IPS-18c (cell line): Measurements from ENCODE around the gene DCLK1.
"Not testable (repeated sequence)": the region's sequence is repeated elsewhere in the genome, so short reads cannot be mapped to it uniquely, and the experiment has no call there.

Experiments
- H3K4me3 ChIP-seq: 2 replicates; pipeline ENCODE4 v1.7.0; 2013; ENCODE audit warnings: low read depth, mild to moderate bottlenecking, low read length, moderate library complexity; ENCODE audit not compliant: insufficient read depth
- H3K9me3 ChIP-seq: one replicate; pipeline ENCODE4 v1.6.1; 2013; ENCODE audit warnings: mild to moderate bottlenecking, low read length, moderate library complexity; ENCODE audit not compliant: control insufficient read depth, insufficient read depth

The DCLK1 gene

DNA sequence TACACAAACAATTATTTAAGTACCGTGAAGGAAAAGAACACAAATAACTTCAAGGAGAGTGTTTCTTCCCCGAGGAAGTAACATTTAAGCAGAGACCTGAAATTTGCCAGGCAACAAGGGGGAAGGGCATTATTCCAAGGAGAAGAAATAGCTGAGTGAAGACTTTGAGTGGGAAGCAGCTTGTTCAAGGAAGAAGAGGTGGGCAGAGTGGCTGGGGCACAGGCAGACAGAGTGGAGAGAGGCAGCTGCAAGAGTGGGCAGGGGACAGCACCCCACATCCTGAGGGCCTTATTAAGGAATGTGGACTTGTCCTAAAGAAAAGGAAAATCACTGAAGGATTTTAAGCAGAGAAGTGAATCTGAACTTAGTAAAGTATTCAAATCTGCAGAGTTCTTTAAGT lies 4.7 kb upstream of the DCLK1 start:
- Histone ChIP-seq H3K9me3 (no peaks in the 10 kb centered on the region), H3K4me3 (no peak overlapping the region)

DNA sequence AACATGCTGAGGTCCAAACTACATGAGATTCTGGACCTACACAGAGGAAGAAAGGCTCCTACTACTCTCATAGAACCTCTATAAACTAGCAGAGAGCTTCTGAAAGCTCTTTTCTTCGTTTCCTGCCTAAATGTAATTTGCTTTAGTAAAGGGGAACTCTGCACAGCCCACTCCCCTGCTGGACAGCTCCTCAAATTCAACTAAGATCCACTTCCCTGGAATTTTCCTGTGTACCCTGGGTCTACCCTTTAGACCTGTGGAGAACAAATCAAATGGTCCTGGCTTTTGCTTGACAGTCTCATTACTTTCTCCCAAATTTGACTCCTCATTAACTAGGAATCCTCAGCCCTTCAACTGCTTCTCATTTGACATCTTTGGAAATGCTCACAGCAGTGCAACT lies 3.5 kb upstream of the DCLK1 start:
- H3K9me3 ChIP-seq: no peaks in the 10 kb centered on the region
- no peak overlapping the region for H3K4me3 ChIP-seq

DNA sequence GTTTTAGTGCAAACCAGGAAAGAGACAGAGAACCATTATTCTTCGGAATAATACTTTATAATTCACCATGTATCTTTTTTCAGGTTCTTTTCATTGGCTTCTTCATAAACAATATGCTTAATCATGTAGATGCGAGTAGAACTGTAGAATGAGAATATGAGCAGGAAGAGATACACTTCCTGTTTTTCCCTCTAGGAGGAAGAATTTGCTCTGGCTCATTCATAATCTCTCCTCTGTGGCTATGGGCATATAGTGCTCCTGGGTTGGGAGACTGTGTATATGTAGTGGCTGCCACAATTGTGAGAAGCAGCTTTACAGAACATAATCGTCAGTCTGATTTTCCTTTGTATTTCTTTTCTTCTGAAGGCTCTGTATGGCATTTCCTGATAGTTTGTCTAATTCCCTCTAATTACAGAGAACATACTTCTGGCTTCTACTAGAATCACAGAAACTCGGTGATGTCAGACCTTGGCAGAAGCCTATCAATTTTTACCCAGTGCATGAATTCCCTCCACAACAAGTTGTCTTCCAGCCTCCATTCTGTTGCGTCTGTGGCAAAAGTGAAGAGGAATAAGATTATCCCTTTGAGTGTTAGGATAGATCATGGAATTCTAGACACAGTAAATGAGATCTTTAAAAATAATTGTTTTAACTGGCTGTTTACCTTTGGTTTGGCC lies 2.9 kb upstream of the DCLK1 start:
- no peaks in the 10 kb centered on the region for H3K9me3 ChIP-seq
- H3K4me3 ChIP-seq: no peak overlapping the region

DNA sequence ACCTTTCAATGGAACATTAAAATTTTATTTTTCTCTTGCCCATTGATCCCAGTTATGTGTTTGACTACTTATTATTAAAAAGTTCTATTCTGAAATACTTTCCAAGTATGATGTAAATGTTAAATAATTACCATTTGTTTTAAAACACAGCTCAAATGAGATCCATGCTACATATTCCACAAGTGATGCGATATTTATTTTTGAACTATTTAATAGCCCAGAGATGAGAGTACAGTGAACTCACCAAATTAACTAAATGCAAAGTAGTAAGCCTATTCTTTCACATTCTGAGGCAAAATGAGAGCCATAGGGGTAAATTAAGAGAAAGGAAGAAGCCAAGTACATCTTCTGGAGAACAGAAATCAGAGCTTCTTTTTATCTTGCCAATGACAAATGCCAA lies 1.2 kb upstream of the DCLK1 start:
- no peak overlapping the region for H3K4me3 ChIP-seq
- H3K9me3 ChIP-seq: no peaks in the 10 kb centered on the region

DNA sequence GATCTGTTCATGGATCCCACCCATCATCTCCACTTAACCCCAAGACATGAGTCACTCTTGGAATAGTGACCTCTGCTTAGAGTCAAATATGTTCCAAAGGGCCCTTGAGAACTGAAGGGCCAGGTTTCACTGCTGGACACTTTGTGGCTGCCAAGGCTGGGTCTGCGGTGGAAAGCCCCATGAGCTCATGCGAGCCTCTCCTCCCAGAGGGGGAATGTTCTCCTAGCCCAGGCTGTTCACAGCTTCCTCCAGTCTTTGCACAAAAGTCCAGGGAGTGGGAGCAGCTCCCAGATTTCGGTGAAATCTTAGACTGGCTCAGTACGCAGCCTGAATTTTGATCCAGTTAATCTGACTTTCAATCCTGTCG lies 732 bp upstream of the DCLK1 start:
- no peaks in the 10 kb centered on the region for H3K9me3 ChIP-seq
- H3K4me3 ChIP-seq: peak overlapping the region; percentile 50

DNA sequence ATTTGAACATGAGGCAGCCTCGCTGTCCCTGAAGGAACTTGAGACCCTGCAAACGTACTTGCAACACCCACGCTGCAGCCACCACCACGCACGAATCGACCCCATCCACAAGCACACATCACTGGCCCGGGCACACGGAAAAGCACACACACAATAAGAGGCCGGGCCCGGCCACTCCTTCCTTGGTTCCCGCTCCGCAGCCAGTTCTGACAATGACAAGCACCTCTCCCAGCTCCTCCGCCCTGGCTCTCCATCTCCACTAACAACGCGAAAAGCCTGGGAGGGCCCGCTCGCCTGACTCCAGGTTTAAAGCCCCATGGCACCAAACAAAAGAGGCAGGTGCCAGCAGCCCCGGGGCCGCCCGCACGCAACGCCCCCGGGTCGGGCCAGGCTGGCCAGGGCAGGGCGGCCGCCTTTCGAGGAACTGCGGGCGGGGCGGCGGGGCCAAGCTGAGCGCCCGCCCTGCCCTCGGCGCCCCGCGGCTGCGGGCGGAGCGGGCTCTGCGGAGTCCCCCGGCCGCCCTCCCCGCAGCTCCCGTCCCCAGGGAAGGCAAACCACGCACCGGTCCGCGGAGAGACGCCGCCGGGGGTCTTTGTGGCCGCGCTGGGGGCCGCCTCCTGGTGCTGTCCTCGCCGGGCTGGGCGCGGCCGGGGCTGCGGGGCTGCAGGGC lies 495 bp downstream of the DCLK1 start:
- Histone ChIP-seq H3K4me3 (peak overlapping the region; percentile 50), H3K9me3 (no peaks in the 10 kb centered on the region)

DNA sequence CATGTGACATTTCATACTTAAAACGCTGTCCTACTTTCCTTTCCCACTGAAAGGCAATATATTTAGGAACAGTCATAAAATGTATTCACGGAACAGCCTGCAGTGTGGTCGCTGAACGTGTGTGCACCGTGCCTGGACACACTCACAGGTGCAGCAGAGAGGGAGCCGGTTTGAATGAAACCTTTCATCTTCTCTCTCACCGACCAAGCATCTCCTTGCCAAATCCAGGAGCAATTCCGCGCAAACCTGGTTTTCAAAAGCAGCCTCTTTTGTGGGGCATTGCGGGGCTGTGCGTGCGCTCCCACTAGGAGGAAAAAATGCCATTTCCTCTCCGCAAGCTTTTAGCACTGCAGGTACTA lies 1.0 kb downstream of the DCLK1 start:
- Histone ChIP-seq H3K4me3 (peak overlapping the region; percentile 50), H3K9me3 (no peaks in the 10 kb centered on the region)

DNA sequence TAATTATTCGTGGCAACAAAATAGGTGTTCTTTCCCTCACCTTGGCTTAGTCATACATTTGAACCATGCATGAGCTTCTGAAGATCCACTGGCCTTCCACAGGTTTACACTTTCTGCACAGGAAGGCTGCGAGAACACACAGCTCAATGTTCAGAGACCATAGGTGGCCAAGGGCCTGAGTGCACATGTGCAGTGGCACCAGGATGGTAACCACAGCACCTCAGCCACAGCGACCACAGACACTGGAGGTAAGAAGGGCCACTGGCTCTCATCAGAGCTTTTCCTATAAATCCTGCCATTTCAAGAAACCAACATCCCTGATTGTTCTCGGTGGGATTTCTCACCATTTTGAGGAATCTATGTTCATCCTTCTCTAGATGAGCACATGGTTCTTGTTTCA lies 1.6 kb downstream of the DCLK1 start:
- Histone ChIP-seq H3K4me3 (no peak overlapping the region), H3K9me3 (no peaks in the 10 kb centered on the region)

DNA sequence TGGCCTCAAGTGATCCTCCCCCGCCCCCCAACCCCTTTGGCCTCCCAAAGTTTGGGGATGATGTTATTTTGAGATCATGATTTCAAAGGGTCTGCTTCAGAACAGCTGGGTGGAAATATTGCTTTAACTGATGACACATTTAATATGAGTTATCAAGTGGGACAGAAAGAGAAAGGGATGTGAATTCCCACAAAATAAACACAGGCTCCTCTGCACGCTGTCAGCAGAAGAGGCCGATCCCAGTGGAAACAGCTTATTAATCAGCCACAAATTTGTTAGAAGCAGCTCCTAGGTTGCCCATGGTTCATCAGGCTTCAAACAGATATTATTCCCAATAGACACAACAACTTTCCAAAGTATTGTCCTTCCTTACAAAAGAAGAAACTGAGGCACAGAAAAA lies 4.7 kb downstream of the DCLK1 start:
- Histone ChIP-seq H3K9me3 (no peaks in the 10 kb centered on the region), H3K4me3 (no peak overlapping the region)

DNA sequence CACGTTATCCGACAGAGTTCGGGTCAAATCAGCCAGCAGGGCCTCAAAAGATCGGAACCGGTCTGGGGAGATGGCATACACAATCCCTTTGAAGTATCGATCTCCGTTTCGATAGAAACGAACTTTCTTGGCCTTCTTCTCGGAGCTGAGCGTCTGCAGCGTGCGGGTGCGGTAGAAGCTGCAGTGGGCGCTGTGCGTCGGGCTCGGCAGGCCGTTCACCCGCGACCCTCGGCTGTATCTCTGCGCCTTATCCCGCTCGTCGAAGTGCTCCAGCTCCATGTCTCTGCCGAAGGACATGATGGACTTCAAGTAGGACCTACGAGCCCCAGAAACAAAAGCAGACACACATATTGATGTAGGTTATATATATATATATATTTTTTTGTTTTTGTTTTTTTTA lies 5.3 kb downstream of the DCLK1 start:
- Histone ChIP-seq H3K9me3 (no peaks in the 10 kb centered on the region), H3K4me3 (no peak overlapping the region)

DNA sequence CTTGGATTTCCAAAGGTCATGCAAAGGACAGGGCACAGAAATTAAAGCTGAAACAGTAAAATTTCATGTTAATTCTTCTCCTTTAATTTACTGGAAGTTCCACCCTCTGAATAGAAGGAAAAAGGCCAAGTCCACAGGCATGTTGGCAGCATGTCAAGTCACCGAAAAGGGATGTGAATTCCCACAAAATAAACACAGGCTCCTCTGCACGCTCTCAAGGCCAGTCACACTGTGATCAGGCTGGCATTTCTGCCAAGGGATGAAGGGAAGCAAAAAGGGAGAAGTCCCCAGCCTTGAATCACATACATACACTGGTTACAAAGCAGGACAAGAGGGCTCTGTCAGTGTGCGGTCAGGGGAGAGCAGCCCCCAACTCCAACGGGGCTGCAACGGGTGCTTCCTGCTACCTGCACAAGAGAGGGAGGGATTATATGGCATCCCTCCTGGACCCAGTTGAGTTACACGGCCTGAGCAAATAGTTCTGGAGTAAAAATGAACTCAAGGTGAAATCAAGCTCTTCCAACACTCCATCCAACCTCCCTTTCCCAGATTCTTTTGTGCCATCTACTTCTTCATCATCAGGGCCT lies 6.9 kb downstream of the DCLK1 start:
- Histone ChIP-seq H3K4me3 (no peak overlapping the region), H3K9me3 (no peaks in the 10 kb centered on the region)

DNA sequence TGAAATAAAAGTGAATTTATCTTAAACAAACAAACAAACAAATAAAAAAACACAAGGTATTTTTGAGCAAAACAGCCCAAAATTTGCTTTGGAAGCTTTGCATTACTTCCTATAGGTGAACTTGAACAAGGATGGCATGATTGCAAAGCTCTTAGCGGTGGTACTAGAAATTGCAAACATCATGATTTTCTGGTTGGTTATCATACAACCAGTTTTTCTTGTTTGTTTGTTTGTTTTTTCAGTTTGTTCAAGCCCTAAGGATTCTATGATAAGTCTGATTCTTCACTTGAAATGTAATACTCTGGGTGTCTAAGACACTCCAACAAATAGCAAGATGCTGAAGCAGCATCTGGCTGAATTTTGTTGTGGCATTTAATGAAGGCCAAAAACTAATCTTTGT lies 15.9 kb downstream of the DCLK1 start:
- Histone ChIP-seq H3K4me3 (no peak overlapping the region), H3K9me3 (no peaks in the 10 kb centered on the region)

DNA sequence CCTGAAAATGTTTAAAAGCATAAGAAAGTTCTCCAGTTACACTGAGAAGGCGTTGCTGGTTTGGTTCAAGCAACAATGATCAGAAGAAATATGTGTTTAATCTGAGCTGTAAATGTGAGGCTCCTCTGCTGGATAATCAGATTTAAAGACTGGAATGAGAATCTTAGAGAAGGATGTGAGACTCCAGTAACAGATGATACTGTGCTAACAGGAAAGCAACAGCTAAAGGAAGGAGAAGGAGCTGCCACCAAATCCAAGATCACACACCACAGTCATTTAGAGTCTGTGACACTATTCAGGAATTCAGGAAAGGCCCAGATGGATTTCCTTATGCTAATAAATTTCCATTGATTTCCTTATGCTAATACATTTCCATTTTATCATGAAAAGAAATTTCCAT lies 16.9 kb downstream of the DCLK1 start:
- Histone ChIP-seq H3K9me3 (no peaks in the 10 kb centered on the region), H3K4me3 (no peak overlapping the region)

DNA sequence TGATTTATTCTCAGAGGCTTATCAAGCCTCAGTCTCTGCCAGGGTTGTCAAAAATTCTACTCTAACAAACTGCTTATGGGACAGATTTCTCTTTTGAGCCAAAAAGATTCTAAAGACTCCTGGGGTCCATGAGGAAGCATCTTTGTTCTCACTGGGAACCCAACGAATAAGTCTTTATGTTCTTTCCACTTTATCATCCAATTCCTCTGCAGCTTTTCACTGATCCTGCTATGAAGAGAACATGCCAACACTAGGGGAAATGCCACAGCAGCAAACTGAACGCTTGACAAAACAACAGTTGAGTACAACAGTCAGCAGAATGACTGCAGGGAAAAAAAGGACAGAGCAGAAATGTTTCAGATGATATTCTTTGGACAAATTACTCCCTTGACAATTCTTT lies 22.2 kb downstream of the DCLK1 start:
- Histone ChIP-seq H3K4me3 (no peak overlapping the region), H3K9me3 (no peaks in the 10 kb centered on the region)

DNA sequence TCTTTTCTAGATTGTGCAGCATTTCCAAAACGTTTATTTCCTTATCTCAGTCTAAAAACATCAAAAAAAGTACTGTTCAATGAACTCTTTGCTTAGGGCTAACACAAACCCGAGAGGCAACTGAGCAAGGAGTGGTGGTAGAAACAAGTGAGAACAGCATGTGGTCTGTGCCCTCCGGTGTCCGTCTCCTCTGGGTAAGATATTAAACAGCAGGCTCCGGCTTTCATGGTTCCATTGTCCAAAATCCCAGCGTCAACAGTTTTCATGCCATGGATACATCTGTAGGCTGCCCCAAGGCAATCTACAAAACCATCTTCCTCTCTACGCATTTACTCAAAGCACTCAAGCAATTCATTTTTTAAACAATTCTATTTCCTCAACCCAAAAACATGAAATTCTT lies 22.8 kb downstream of the DCLK1 start:
- Histone ChIP-seq H3K4me3 (no peak overlapping the region), H3K9me3 (no peaks in the 10 kb centered on the region)

DNA sequence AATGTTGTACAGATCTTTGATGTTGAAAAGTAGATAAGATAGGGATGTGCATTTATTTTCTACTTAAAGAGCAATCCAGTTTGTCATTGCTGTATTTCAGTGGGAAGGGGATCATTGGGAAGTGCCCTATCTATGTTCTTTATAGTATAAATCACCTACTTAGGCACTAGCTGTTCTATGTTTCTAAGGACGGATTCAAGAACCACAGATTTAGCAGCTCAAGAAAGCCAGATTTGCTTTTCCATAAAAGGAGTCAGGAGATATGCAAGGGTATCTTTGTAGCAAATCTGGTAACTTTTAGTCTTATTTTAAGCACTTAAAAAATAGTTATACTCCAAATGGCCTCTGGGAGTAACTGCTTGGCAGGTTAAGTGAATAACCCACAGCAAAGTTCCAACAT lies 23.7 kb downstream of the DCLK1 start:
- Histone ChIP-seq H3K9me3 (no peaks in the 10 kb centered on the region), H3K4me3 (no peak overlapping the region)

DNA sequence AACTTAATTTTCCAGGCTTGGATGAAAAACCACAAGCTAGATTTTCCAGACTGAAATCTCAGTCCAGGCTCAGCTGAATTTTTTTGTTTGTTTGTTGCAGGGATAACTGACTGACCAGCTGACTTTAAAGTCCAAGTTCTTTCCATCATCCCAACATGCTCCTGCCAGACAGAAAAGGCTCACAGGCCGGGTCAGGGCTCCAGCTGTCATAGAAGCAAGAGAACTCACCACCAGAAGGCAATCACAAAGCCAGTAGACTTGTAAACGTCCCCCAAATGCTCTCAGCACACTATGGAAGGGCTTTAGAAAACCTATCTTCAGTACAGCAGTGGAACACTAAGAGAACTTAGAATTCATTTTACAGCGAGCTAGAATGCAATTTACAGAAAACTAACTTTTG lies 25.5 kb downstream of the DCLK1 start:
- Histone ChIP-seq H3K4me3 (no peak overlapping the region), H3K9me3 (no peaks in the 10 kb centered on the region)

DNA sequence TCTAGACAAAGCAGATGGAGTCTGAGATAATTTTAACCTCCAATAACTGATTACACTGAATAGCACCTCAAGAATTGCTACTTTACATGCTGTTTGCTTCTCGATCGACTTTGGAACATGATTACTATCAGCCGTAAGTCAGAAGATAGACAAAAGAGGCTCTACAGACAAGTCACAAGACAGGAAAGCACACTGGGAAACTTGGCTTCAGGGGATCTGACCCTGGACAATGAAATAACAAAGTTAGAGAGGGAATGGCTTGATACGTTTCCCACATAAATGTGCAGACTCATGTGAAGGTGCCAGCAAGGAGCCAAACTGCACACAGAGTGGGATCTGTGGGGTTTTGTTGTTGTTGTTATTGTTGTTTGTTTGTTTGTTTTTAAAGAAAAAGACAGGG lies 28.5 kb downstream of the DCLK1 start:
- Histone ChIP-seq H3K4me3 (no peak overlapping the region), H3K9me3 (no peaks in the 10 kb centered on the region)

DNA sequence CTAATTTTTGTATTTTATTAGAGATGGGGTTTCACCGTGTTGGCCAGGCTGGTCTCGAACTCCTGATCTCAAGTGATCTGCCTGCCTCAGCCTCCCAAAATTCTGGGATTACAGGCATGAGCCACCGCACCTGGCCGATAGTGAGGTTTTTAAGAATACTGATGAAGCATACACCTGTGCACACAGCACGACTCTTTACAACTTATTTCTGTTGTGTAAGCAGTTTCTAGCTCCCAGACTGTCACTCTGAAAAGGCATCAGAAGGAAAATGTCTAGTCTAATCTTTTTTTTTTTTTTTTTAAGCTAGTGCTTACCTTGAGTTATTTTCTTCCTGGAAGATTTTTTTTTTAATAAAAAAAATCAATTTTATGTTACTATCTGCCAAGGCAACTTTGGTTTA lies 29.3 kb downstream of the DCLK1 start:
- H3K4me3 ChIP-seq, H3K9me3 ChIP-seq: not testable (repeated sequence)
